Measurements from ENCODE around the gene MRPL42.

MRPL42 gene

GRCh38 chr12:93434256-93434865 lies 33.0 kb upstream of the MRPL42 start:
- Histone ChIP-seq H3K27ac (ENCODE audit: low read length) (no peak overlapping the region), H3K4me3 (ENCODE audit: low read depth in 1 of 2, low read length in 2 of 2) (no peak overlapping the region), H3K27me3 (ENCODE audit: low read depth, low read length) (no peaks in the 10 kb centered on the region), H3K36me3 (ENCODE audit: control insufficient read depth in 1 of 2, insufficient read depth in 2 of 2, low read length in 2 of 2) (no peaks in the 10 kb centered on the region), H3K9me3 (ENCODE audit: control insufficient read depth in 1 of 2, low read length in 2 of 2) (no peaks in the 10 kb centered on the region), H3K4me1 (ENCODE audit: control insufficient read depth in 1 of 2, insufficient read depth in 2 of 2, low read length in 2 of 2) (peaks cover 4 to 44% of the 10 kb centered on the region in 2 donors)

- no peaks in the 10 kb centered on the region for H3K27me3 ChIP-seq (ENCODE audit: low read depth, low read length)
- no peaks in the 10 kb centered on the region for H3K9me3 ChIP-seq (ENCODE audit: control insufficient read depth in 1 of 2, low read length in 2 of 2)
- no peak overlapping the region for H3K4me3 ChIP-seq (ENCODE audit: low read depth in 1 of 2, low read length in 2 of 2)
- H3K36me3 ChIP-seq (ENCODE audit: control insufficient read depth in 1 of 2, insufficient read depth in 2 of 2, low read length in 2 of 2), result peaks cover 0 to 4% of the 10 kb centered on the region in 2 donors
- no peak overlapping the region for H3K27ac ChIP-seq (ENCODE audit: low read length)
- H3K4me1 ChIP-seq (ENCODE audit: control insufficient read depth in 1 of 2, insufficient read depth in 2 of 2, low read length in 2 of 2), result peaks cover 15 to 58% of the 10 kb centered on the region in 2 donors
These were observed 28.9 kb upstream of the MRPL42 start for GRCh38 chr12:93438266-93439050.

- Histone ChIP-seq H3K36me3 (ENCODE audit: control insufficient read depth in 1 of 2, insufficient read depth in 2 of 2, low read length in 2 of 2) (peaks cover 0 to 4% of the 10 kb centered on the region in 2 donors), H3K4me1 (ENCODE audit: control insufficient read depth in 1 of 2, insufficient read depth in 2 of 2, low read length in 2 of 2) (peaks cover 13 to 41% of the 10 kb centered on the region in 2 donors), H3K27me3 (ENCODE audit: low read depth, low read length) (no peaks in the 10 kb centered on the region), H3K4me3 (ENCODE audit: low read depth in 1 of 2, low read length in 2 of 2) (peak overlapping the region; percentile 92 to 93), H3K27ac (ENCODE audit: low read length) (peak overlapping the region; percentile 68), H3K9me3 (ENCODE audit: control insufficient read depth in 1 of 2, low read length in 2 of 2) (no peaks in the 10 kb centered on the region)
These were observed 27.1 kb upstream of the MRPL42 start for GRCh38 chr12:93440043-93440835.

GRCh38 chr12:93441081-93441616 lies 26.2 kb upstream of the MRPL42 start:
- H3K4me1 ChIP-seq (ENCODE audit: control insufficient read depth in 1 of 2, insufficient read depth in 2 of 2, low read length in 2 of 2), result peaks cover 13 to 36% of the 10 kb centered on the region in 2 donors
- no peaks in the 10 kb centered on the region for H3K9me3 ChIP-seq (ENCODE audit: control insufficient read depth in 1 of 2, low read length in 2 of 2)
- peak overlapping the region; percentile 68 for H3K27ac ChIP-seq (ENCODE audit: low read length)
- H3K4me3 ChIP-seq (ENCODE audit: low read depth in 1 of 2, low read length in 2 of 2), result peak overlapping the region; percentile 92 to 93
- peaks cover 0 to 4% of the 10 kb centered on the region in 2 donors for H3K36me3 ChIP-seq (ENCODE audit: control insufficient read depth in 1 of 2, insufficient read depth in 2 of 2, low read length in 2 of 2)
- no peaks in the 10 kb centered on the region for H3K27me3 ChIP-seq (ENCODE audit: low read depth, low read length)

- H3K27ac ChIP-seq (ENCODE audit: low read length), result peak within 1 kb of the TSS; percentile 92
- H3K9me3 ChIP-seq (ENCODE audit: control insufficient read depth in 1 of 2, low read length in 2 of 2), result no peaks in the 10 kb centered on the region
- H3K4me1 ChIP-seq (ENCODE audit: control insufficient read depth in 1 of 2, insufficient read depth in 2 of 2, low read length in 2 of 2), result peaks cover 13 to 35% of the 10 kb centered on the region in 2 donors
- peaks cover 0 to 4% of the 10 kb centered on the region in 2 donors for H3K36me3 ChIP-seq (ENCODE audit: control insufficient read depth in 1 of 2, insufficient read depth in 2 of 2, low read length in 2 of 2)
- no peaks in the 10 kb centered on the region for H3K27me3 ChIP-seq (ENCODE audit: low read depth, low read length)
- H3K4me3 ChIP-seq (ENCODE audit: low read depth in 1 of 2, low read length in 2 of 2), result peak within 1 kb of the TSS; percentile 92 to 93
These were observed 25.5 kb upstream of the MRPL42 start, which contains the start of gene UBE2N for GRCh38 chr12:93441617-93442410. TSS of gene UBE2N (minus strand) at chr12:93441947. CDS start at chr12:93441884, 63 bp downstream.

- H3K9me3 ChIP-seq (ENCODE audit: control insufficient read depth in 1 of 2, low read length in 2 of 2), result no peaks in the 10 kb centered on the region
- H3K4me1 ChIP-seq (ENCODE audit: control insufficient read depth in 1 of 2, insufficient read depth in 2 of 2, low read length in 2 of 2), result peaks cover 13 to 35% of the 10 kb centered on the region in 2 donors
- H3K36me3 ChIP-seq (ENCODE audit: control insufficient read depth in 1 of 2, insufficient read depth in 2 of 2, low read length in 2 of 2), result peaks cover 0 to 4% of the 10 kb centered on the region in 2 donors
- H3K4me3 ChIP-seq (ENCODE audit: low read depth in 1 of 2, low read length in 2 of 2), result peak overlapping the region; percentile 84 to 92
- H3K27ac ChIP-seq (ENCODE audit: low read length), result peak overlapping the region; percentile 92
- H3K27me3 ChIP-seq (ENCODE audit: low read depth, low read length), result no peaks in the 10 kb centered on the region
These were observed 24.6 kb upstream of the MRPL42 start for GRCh38 chr12:93442411-93443340.

- Histone ChIP-seq H3K36me3 (ENCODE audit: control insufficient read depth in 1 of 2, insufficient read depth in 2 of 2, low read length in 2 of 2) (peaks cover 0 to 4% of the 10 kb centered on the region in 2 donors), H3K9me3 (ENCODE audit: control insufficient read depth in 1 of 2, low read length in 2 of 2) (no peaks in the 10 kb centered on the region), H3K27me3 (ENCODE audit: low read depth, low read length) (no peaks in the 10 kb centered on the region), H3K4me1 (ENCODE audit: control insufficient read depth in 1 of 2, insufficient read depth in 2 of 2, low read length in 2 of 2) (peaks cover 13 to 29% of the 10 kb centered on the region in 2 donors), H3K27ac (ENCODE audit: low read length) (no peak overlapping the region), H3K4me3 (ENCODE audit: low read depth in 1 of 2, low read length in 2 of 2) (no peak overlapping the region)
These were observed 23.7 kb upstream of the MRPL42 start for GRCh38 chr12:93443576-93443975.

GRCh38 chr12:93447555-93448290 lies 19.6 kb upstream of the MRPL42 start:
- no peaks in the 10 kb centered on the region for H3K36me3 ChIP-seq (ENCODE audit: control insufficient read depth in 1 of 2, insufficient read depth in 2 of 2, low read length in 2 of 2)
- no peaks in the 10 kb centered on the region for H3K9me3 ChIP-seq (ENCODE audit: control insufficient read depth in 1 of 2, low read length in 2 of 2)
- no peak overlapping the region for H3K4me3 ChIP-seq (ENCODE audit: low read depth in 1 of 2, low read length in 2 of 2)
- H3K27me3 ChIP-seq (ENCODE audit: low read depth, low read length), result no peaks in the 10 kb centered on the region
- peaks cover 0 to 5% of the 10 kb centered on the region in 2 donors for H3K4me1 ChIP-seq (ENCODE audit: control insufficient read depth in 1 of 2, insufficient read depth in 2 of 2, low read length in 2 of 2)
- H3K27ac ChIP-seq (ENCODE audit: low read length), result no peak overlapping the region

- Histone ChIP-seq H3K27me3 (ENCODE audit: low read depth, low read length) (no peaks in the 10 kb centered on the region), H3K4me1 (ENCODE audit: control insufficient read depth in 1 of 2, insufficient read depth in 2 of 2, low read length in 2 of 2) (no peaks in the 10 kb centered on the region), H3K4me3 (ENCODE audit: low read depth in 1 of 2, low read length in 2 of 2) (no peak overlapping the region), H3K36me3 (ENCODE audit: control insufficient read depth in 1 of 2, insufficient read depth in 2 of 2, low read length in 2 of 2) (no peaks in the 10 kb centered on the region), H3K27ac (ENCODE audit: low read length) (no peak overlapping the region), H3K9me3 (ENCODE audit: control insufficient read depth in 1 of 2, low read length in 2 of 2) (no peaks in the 10 kb centered on the region)
These were observed 18.5 kb upstream of the MRPL42 start for GRCh38 chr12:93448796-93449195.
